Measurements from ENCODE around the gene IFNA4. TPM values are rescaled to one million over a fixed set of nuclear protein-coding genes. Genes with fewer than 3 reads are reported as not detected.
"Not testable (repeated sequence)": the region's sequence is repeated elsewhere in the genome, so short reads cannot be mapped to it uniquely, and the experiment has no call there.

Gene IFNA4
- not detected for total RNA-seq

DNA sequence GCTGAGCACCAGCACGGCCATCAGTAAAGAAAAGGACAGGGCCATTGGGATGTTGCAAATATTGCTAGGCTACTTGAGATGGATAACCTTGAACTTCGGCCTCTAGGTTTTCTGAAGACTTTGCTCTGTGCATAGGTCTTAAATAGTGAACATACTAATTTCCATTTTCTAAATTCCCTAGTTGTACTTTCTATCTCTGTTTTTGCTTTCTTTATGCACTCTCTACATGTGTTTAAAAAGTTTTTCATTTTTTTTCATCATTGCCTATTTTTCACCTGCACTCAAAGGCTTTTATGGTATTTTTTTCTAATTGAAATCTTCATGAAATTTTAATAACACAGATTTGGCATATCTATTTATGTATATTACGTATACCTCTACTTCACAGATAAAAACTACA, at the start of gene IFNA4:
Gene IFNA4, minus strand, starts transcription at position 101 of the 400 bp plus-strand sequence. Its CDS starts 56 bp downstream, at position 45.
- DNase-seq: not testable (repeated sequence)

DNA sequence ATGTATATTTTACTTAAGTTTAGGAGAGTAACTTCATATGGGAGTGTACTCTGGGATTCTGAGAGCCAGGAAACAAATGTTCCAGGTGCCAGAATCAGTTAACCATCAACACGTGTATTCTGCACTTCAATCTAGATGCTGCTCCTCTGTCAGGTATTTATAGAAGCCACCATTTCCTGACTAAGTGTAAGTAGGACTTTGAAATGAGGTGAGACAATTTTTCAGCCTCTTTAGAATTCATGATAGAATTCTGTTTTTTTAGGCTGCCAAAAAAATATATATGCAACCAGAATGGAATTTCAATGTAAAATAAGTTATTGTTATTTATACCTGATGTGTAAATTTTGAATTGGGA, 49.0 kb upstream of the IFNA4 start:
- DNase-seq: not testable (repeated sequence)

DNA sequence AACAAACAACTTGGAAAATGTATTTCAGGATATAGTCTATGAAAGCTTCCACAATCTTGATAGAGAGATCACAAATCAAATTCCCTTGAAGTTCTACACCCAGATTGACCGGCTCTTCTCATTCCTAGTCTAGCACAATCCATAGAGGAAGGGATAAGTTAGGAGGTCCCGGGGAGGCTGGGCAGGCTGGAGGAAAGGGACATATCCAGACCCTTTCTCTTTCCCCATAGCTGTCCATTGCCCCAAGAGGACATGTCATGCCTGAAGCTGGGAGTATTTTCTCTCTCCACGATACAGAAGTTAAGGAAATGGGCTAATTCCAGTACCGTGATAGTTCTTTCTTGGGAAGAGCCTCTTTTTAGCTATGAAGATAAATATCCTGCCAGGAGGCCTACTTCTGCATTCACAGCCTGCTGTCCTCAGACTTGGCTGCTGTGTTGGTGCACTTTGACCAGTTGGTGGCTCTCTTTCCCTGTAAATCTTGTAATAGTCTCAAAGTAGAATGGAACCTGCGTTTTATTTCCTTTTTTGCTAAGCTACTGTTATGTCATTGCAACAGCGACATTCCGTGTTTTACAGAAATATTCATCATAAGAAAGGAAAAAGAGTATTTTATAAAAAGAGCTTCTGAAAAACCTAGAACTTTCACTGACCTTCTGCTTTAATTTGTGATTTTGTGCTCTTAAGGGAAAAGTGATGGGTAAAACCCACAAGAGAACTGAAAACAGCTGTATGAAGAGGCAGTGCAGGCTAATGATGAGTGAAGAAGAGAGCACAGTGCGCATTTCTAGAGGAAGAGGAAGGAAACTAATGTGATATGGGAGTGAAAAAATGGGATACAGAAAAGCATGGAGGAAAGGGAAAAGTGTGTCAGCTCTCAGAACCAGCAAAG, 48.3 kb upstream of the IFNA4 start:
- not testable (repeated sequence) for DNase-seq

DNA sequence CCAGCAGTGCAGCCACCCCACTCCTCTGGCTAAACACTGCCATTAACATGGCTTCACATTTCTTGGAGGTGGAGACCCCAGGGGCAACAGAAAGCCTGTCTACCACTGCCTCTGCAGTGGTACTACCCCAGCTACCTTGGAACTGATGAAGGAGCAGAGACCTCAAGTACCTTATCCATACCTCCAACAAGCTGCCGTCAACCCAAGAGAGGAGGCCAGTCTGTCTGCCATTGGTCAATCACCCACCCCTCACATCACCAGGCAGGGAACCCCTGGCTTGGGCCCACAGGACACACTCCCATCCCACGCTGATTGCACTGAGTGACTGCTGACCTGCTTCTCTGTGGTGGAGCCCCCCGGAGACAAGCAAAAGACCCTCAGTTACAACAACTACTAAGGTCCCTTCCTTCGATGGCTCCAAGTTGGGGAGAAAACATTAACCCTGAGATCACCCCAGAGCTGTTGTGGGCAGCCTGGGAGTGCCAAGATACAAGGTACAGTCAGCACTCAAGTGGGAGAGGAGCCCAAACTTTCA, 46.8 kb upstream of the IFNA4 start:
- DNase-seq: no peak

DNA sequence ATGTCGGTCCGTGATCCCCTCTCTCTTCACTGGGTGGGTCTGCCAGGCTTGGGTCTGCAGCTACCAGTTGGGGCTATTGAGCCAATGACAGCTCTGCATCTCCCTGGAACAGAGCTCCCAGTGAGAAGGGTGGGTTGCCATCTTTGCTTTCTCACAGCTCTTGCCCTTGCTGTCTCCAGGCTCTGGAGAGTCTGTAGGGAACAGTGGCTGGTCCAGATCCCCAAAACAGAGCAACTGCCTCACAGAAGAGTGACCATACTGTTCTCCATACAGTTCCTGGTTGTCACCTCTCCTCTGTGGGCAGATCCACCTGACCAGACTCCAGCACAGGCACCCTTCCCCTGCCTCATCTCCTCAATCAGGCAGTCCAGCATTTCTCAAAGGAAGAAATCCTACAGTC, 45.9 kb upstream of the IFNA4 start:
- no peak for DNase-seq

DNA sequence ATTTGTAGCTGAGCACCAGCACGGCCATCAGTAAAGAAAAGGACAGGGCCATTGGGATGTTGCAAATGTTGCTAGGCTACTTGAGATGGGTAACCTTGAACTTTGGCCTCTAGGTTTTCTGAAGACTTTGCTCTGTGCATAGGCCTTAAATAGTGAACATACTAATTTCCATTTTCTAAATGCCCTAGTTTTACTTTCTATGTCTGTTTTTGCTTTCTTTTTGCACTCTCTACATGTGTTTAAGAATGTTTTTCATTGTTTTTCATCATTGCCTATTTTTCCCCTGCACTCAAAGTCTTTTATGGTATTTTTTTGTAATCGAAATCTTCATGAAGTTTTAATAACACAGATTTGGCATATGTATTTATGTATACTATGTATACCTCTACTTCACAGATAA, 40.7 kb upstream of the IFNA4 start, which contains the start of gene IFNA17:
Gene IFNA17, minus strand, starts transcription at position 101 of the 400 bp plus-strand sequence. Its CDS starts 49 bp downstream, at position 52.
- DNase-seq: no peak

DNA sequence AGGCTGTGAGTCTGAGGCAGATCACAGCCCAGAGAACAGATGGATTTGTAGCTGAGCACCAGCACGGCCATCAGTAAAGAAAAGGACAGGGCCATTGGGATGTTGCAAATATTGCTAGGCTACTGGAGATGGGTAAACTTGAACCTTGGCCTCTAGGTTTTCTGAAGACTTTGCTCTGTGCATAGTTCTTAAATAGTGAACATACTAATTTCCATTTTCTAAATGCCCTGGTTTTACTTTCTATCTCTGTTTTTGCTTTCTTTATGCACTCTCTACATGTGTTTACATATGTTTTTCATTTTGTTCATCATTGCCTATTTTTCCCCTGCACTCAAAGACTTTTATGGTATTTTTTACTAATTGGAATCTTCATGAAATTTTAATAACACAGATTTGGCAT, 29.8 kb upstream of the IFNA4 start, which contains the start of gene IFNA16:
Gene IFNA16, minus strand, starts transcription at position 101 of the 400 bp plus-strand sequence. Its CDS starts 6 bp downstream, at position 95.
- DNase-seq: not testable (repeated sequence)

DNA sequence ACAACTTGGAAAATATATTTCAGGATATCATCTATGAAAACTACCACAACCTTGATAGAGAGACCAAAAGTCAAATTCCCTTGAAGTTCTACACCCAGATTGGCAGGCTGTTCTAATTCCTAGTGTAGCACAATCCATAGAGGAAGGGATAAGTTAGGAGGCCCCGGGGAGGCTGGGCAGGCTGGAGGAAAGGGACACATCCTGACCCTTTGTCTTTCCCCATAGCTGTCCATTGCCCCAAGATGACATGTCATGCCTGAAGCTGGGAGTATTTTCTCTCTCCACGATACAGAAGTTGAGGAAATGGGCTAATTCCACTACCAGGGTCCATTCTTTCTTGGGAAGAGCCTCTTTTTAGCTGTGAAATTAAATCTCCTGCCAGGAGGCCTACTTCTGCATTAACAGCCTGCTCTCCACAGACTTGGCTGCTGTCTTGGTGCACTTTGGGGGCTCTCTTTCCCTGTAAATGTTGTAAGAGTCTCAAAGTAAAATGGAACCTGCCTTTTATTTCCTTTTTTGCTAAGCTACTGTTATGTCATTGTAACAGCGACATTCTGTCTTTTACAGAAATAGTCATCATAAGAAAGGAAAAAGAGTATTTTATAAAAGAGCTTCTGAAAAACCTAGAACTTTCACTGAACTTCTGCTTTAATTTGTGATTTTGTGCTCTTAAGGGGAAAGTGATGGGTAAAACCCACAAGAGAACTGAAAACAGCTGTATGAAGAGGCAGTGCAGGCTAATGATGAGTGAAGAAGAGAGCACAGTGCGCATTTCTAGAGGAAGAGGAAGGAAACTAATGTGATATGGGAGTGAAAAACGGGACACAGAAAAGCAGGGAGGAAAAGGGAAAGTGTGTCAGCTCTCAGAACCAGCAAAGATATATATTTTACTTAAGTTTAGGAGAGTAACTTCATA, 26.3 kb upstream of the IFNA4 start:
- DNase-seq: not testable (repeated sequence)

DNA sequence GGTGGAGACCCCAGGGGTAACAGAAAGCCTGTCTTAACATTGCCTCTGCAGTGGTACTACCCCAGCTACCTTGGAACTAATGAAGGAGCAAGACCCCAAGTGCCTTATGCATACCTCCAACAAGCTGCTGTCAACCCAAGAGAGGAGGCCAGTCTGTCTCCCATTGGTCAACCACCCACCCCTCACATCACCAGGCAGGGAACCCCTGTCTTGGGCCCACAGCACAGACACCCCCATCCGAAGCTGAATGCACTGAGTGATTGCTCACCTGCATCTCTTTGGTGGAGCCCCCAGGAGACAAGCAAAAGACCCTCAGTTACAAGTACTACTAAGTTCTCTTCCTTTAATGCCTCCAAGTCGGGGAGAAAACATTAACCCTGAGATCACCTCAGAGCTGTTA, 24.8 kb upstream of the IFNA4 start:
- DNase-seq: not testable (repeated sequence)

DNA sequence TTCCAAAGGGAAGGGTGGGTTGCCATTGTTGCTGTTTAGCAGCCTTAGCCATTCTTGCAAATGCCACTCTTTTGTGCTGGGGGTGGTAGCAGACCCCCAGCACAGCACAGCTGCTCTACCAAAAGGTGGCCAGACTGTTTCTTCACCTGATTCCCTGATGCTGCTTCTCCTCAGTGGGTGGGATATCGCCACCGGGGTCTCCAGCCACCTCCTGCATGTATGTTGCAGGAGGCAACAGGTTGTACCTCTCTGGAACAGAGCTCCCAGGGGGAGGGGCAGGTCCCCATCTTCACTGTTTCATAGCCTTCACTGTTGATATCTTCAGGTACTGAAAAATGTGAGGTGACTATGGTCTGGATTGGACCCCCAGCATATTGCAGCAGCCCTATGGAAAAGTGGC, 23.4 kb upstream of the IFNA4 start:
- not testable (repeated sequence) for DNase-seq

DNA sequence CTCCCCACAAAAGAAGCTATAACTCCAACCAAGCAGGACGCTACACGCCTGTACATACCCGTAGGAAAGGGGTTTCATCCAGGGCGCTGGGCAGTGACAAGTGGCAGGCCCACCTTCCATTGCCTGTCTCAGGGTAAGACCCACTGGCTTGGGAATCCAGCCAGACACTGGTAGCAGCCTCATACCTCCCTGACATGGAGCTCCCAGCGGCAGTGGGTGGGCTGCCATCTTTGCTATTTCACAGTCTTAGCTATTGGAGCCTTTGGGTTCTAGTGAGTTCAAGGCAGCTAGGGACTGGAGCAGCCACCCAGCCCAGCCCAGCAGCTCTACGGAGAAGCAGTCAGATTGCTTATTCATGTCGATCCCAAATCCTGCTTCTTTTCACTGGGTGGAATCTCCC, 22.9 kb upstream of the IFNA4 start:
- no peak for DNase-seq

DNA sequence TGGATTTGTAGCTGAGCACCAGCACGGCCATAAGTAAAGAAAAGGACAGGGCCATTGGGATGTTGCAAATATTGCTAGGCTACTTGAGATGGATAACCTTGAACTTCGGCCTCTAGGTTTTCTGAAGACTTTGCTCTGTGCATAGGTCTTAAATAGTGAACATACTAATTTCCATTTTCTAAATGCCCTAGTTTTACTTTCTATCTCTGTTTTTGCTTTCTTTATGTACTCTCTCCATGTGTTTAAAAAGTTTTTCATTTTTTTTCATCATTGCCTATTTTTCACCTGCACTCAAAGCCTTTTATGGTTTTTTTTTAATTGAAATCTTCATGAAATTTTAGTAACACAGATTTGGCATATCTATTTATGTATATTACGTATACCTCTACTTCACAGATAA, 19.7 kb upstream of the IFNA4 start, which contains the start of gene IFNA10:
Gene IFNA10, minus strand, starts transcription at position 101 of the 400 bp plus-strand sequence. Its CDS starts 46 bp downstream, at position 55.
- DNase-seq: not testable (repeated sequence)

DNA sequence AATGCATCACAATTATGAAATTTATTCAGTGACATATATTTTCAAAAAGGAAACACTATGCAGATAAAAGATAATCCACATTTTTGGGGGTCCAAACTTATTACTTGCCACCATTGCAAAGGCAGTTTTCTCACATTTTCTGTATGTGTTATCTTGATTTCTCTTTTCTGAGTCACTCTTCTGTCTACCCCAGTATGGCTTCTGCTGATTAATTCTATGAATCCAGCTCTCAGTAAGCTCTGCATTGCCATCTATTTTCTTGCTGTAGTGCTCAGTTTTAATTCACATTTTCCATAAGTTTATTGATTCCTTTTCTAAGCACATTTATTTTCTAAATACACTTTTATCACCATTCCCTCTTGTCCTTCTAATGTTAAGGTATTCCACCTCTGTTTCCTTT, 17.8 kb upstream of the IFNA4 start:
- no peak for DNase-seq

DNA sequence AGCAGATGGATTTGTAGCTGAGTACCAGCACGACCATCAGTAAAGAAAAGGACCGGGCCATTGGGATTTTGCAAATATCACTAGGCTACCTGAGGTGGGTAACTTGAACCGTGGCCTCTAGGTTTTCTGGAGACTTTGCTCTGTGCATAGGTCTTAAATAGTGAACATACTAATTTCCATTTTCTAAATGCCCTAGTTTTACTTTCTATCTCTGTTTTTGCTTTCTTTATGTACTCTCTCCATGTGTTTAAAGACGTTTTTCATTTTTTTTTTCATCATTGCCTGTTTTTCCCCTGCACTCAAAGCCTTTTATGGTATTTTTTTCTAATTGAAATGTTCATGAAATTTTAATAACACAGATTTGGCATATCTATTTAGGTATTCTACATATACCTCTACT, 14.7 kb upstream of the IFNA4 start, which contains the start of gene IFNA7:
Gene IFNA7, minus strand, starts transcription at position 101 of the 400 bp plus-strand sequence. Its CDS starts 40 bp downstream, at position 61.
- DNase-seq: not testable (repeated sequence)

DNA sequence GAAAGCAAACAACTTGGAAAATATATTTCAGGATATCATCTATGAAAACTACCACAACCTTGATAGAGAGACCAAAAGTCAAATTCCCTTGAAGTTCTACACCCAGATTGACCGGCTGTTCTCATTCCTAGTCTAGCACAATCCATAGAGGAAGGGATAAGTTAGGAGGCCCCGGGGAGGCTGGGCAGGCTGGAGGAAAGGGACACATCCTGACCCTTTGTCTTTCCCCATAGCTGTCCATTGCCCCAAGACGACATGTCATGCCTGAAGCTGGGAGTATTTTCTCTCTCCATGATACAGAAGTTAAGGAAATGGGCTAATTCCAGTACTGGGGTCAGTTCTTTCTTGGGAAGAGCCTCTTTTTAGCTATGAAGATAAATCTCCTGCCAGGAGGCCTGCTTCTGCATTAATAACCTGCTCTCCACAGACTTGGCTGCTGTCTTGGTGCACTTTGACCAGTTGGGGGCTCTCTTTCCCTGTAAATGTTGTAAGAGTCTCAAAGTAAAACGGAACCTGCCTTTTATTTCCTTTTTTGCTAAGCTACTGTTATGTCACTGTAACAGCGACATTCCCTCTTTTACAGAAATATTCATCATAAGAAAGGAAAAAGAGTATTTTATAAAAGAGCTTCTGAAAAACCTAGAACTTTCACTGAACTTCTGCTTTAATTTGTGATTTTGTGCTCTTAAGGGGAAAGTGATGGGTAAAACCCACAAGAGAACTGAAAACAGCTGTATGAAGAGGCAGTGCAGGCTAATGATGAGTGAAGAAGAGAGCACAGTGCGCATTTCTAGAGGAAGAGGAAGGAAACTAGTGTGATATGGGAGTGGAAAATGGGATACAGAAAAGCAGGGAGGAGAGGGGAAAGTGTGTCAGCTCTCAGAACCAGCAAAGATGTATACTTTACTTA, 7.7 kb upstream of the IFNA4 start:
- not testable (repeated sequence) for DNase-seq

DNA sequence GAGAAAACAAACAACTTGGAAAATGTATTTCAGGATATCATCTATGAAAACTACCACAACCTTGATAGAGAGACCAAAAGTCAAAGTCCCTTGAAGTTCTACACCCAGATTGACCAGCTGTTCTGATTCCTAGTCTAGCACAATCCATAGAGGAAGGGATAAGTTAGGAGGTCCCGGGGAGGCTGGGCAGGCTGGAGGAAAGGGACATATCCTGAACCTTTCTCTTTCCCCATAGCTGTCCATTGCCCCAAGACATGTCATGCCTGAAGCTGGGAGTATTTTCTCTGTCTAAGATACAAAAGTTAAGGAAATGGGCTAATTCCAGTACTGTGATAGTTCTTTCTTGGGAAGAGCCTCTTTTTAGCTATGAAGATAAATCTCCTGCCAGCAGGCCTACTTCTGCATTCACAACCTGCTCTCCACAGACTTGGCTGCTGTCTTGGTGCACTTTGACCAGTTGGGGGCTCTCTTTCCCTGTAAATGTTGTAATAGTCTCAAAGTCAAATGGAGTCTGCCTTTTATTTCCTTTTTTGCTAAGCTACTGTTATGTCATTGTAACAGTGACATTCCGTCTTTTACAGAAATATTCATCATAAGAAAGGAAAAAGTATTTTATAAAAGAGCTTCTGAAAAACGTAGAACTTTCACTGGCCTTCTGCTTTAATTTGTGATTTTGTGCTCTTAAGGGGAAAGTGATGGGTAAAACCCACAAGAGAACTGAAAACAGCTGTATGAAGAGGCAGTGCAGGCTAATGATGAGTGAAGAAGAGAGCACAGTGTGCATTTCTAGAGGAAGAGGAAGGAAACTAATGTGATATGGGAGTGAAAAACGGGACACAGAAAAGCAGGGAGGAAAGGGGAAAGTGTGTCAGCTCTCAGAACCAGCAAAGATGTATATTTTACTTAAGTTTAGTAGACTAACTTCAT, 4.3 kb downstream of the IFNA4 start:
- DNase-seq: not testable (repeated sequence)

DNA sequence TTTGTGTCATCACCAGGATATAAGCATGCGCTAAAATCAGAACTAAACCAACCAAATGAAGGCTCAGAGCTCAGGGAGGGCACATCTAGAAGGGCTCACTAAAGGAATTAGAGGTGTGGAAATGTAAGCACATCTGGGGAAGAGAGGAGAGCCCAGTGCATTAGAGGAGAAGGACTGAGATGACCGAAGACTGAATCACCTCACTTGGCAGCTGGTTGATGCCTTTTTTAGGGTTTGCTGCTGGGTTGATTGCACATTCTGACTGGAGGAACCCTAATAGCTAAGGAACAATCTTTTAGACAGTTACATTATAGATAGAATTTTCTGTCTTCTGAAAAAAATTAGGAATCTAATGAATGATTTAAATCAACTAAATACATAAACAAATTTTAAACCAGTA, 12.7 kb downstream of the IFNA4 start:
- no peak for DNase-seq

DNA sequence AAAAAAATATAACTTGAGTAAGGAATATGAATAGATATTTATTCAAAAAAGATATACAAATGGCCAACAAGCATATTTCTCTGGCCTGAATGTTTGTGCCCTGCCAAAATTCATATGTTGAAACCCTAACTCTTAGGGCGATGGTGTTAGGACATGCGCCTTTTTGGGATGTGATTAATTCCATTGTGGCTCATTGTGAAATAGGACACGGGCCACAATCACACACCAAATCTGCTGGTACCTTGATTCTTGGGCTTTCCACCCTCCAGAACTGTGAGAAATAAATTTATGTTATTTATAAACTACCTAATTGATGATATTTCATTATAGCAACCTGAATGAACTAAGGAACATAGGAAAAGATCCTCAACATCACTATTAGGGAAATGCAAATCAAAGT, 15.2 kb downstream of the IFNA4 start:
- no peak for DNase-seq

DNA sequence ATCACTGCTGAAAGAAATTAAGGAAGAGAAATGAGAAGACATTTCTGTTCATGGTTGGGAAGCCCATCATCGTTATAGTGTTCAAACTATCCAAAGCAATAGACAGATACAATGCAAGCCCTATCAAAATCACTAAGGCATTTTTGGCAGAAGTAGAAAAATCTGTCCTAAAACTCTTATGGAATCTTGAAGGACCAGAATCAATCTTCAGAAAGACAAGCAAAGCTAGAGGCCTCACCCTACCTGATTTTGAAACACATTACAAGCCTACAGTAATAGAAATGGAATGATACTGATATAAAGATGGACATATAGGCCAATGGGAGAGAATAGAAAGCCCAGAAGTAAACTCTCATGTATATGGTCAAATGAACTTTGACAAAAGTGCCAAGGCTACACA, 16.0 kb downstream of the IFNA4 start:
- DNase-seq: no peak

DNA sequence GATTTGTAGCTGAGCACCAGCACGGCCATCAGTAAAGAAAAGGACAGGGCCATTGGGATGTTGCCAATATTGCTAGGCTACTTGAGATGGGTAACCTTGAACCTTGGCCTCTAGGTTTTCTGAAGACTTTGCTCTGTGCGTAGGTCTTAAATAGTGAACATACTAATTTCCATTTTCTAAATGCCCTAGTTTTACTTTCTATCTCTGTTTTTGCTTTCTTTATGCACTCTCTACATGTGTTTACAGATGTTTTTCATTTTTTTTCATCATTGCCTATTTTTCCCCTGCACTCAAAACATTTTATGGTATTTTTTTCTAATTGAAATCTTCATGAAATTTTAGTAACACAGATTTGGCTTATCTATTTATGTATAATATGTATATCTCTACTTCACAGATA, 20.8 kb downstream of the IFNA4 start, which contains the start of gene IFNA21:
Gene IFNA21, minus strand, starts transcription at position 101 of the 400 bp plus-strand sequence. Its CDS starts 48 bp downstream, at position 53.
- not testable (repeated sequence) for DNase-seq

All from effector CD4-positive, alpha-beta T cell (primary cell).